AG10803 (cell line): Measurements from ENCODE around the gene ASB5.
"Not testable (repeated sequence)": the region's sequence is repeated elsewhere in the genome, so short reads cannot be mapped to it uniquely, and the experiment has no call there.

ENCODE experiments used
- DNase-seq: peaks from one replicate; pipeline ENCODE4 v3.0.0; 2010; ENCODE audit warnings: low read depth
- H3K4me3 ChIP-seq: 2 replicates; pipeline ENCODE4 v1.5.1; 2011; ENCODE audit warnings: mild to moderate bottlenecking, low read length, control low read depth
- CTCF ChIP-seq: conservative IDR thresholded peaks from 2 replicates; pipeline ENCODE4 v1.5.1; 2011; ENCODE audit warnings: mild to moderate bottlenecking, low read length, control low read depth, inconsistent platforms

ASB5 gene

GRCh38 chr4:176226736-176227135, 42.3 kb downstream of the ASB5 start:
- no peak overlapping the region for H3K4me3 ChIP-seq
- TF ChIP-seq CTCF, result no peak
- peak; percentile 6 for DNase-seq

GRCh38 chr4:176223561-176223960, 45.5 kb downstream of the ASB5 start:
- DNase-seq, result no peak
- no peak for TF ChIP-seq CTCF
- no peak overlapping the region for H3K4me3 ChIP-seq

- DNase-seq, result no peak
- no peak for TF ChIP-seq CTCF
- no peak overlapping the region for H3K4me3 ChIP-seq
Measured at GRCh38 chr4:176222149-176222548, 46.9 kb downstream of the ASB5 start.

- DNase-seq, result no peak
- H3K4me3 ChIP-seq, result no peak overlapping the region
- TF ChIP-seq CTCF, result no peak
Measured at GRCh38 chr4:176217510-176217909, 51.5 kb downstream of the ASB5 start.

- DNase-seq, result not testable (repeated sequence)
Measured at GRCh38 chr4:176212351-176212750, 56.7 kb downstream of the ASB5 start.

GRCh38 chr4:176210579-176211296, 58.3 kb downstream of the ASB5 start:
- no peak for DNase-seq
- TF ChIP-seq CTCF, result no peak
- H3K4me3 ChIP-seq, result no peak overlapping the region

More at GRCh38 chr4:176212351-176212750, 56.7 kb downstream of the ASB5 start:
- not testable (repeated sequence) for H3K4me3 ChIP-seq

- TF ChIP-seq CTCF, result no peak
- no peak overlapping the region for H3K4me3 ChIP-seq
- DNase-seq, result no peak
Measured at GRCh38 chr4:176210101-176210500, 58.9 kb downstream of the ASB5 start.

- H3K4me3 ChIP-seq, result no peak overlapping the region
- no peak for TF ChIP-seq CTCF
- no peak for DNase-seq
Measured at GRCh38 chr4:176209535-176209934, 59.5 kb downstream of the ASB5 start.
